GM19023 (cell line): ENCODE measurements around the gene AHRR.
A peak's percentile ranks its signal among the peaks of the same experiment; 100 is the strongest.

Experiments used
- ATAC-seq: cut with Tn5 transposase; IDR thresholded peaks from one replicate; pipeline ENCODE4 v1.9.1; 2021; ENCODE audit warnings: mild to moderate bottlenecking, moderate library complexity; ENCODE audit not compliant: unreplicated experiment

The AHRR gene

GRCh38 chr5:425714-426113, 104.2 kb downstream of the AHRR start:
- no peak for ATAC-seq

- no peak for ATAC-seq
Observed at GRCh38 chr5:426392-426976, 105.0 kb downstream of the AHRR start.

- ATAC-seq: no peak
Observed at GRCh38 chr5:427415-428087, 106.0 kb downstream of the AHRR start.

- ATAC-seq: no peak
Observed at GRCh38 chr5:428219-428618, 106.7 kb downstream of the AHRR start.

- no peak for ATAC-seq
Observed at GRCh38 chr5:428754-429452, 107.4 kb downstream of the AHRR start.

- no peak for ATAC-seq
Observed at GRCh38 chr5:429453-430188, 108.1 kb downstream of the AHRR start.

- ATAC-seq: no peak
Observed at GRCh38 chr5:430214-430925, 108.9 kb downstream of the AHRR start.

- peak; percentile 68 for ATAC-seq
Observed at GRCh38 chr5:431001-431710, 109.6 kb downstream of the AHRR start.

GRCh38 chr5:431711-432050, 110.2 kb downstream of the AHRR start:
- ATAC-seq: no peak

GRCh38 chr5:432201-432927, 110.8 kb downstream of the AHRR start:
- no peak for ATAC-seq

GRCh38 chr5:432928-433791, 111.6 kb downstream of the AHRR start:
- ATAC-seq: no peak

- no peak for ATAC-seq
Observed at GRCh38 chr5:433836-434235, 112.3 kb downstream of the AHRR start.

- no peak for ATAC-seq
Observed at GRCh38 chr5:434443-435146, 113.1 kb downstream of the AHRR start.

- ATAC-seq: no peak
Observed at GRCh38 chr5:435156-435790, 113.8 kb downstream of the AHRR start.

GRCh38 chr5:435961-436640, 114.6 kb downstream of the AHRR start:
- ATAC-seq: no peak

GRCh38 chr5:436641-436975, 115.1 kb downstream of the AHRR start:
- ATAC-seq: no peak

GRCh38 chr5:437281-437771, 115.8 kb downstream of the AHRR start:
- no peak for ATAC-seq
